HL-60/S4 (cell line): ENCODE measurements around the gene WFIKKN2.
"Not testable (repeated sequence)": the region's sequence is repeated elsewhere in the genome, so short reads cannot be mapped to it uniquely, and the experiment has no call there.

Source experiments
- in situ Hi-C: fragments of 300-500 bp; cut with MboI; formaldehyde crosslinking; loops from 2 replicates; pipeline ENCODE4 v1.14.3; 2022; ENCODE audit warnings: low sequenced_read_pairs

The WFIKKN2 gene

GRCh38 chr17:50868602-50869001 lies 33.2 kb downstream of the WFIKKN2 start:
- in situ Hi-C loops = no loop called here

GRCh38 chr17:50871364-50871763 lies 36.0 kb downstream of the WFIKKN2 start:
- in situ Hi-C loops = no loop called here

- in situ Hi-C loops = no loop called here
These were observed 36.5 kb downstream of the WFIKKN2 start for GRCh38 chr17:50871898-50872297.

- in situ Hi-C loops = no loop called here
These were observed 37.5 kb downstream of the WFIKKN2 start for GRCh38 chr17:50872710-50873424.

- in situ Hi-C loops = no loop called here
These were observed 39.7 kb downstream of the WFIKKN2 start for GRCh38 chr17:50875074-50875473.

GRCh38 chr17:50877042-50877441 lies 41.7 kb downstream of the WFIKKN2 start:
- in situ Hi-C loops = not testable (repeated sequence)

GRCh38 chr17:50877838-50878237 lies 42.5 kb downstream of the WFIKKN2 start:
- in situ Hi-C loops = no loop called here

GRCh38 chr17:50879086-50879485 lies 43.7 kb downstream of the WFIKKN2 start:
- in situ Hi-C loops = no loop called here

GRCh38 chr17:50881182-50881581 lies 45.8 kb downstream of the WFIKKN2 start:
- in situ Hi-C loops = no loop called here

- in situ Hi-C loops = no loop called here
These were observed 47.5 kb downstream of the WFIKKN2 start for GRCh38 chr17:50882851-50883250.

- in situ Hi-C loops = no loop called here
These were observed 48.6 kb downstream of the WFIKKN2 start for GRCh38 chr17:50883850-50884438.

- in situ Hi-C loops = no loop called here
These were observed 49.3 kb downstream of the WFIKKN2 start for GRCh38 chr17:50884439-50885311.

- in situ Hi-C loops = no loop called here
These were observed 52.4 kb downstream of the WFIKKN2 start for GRCh38 chr17:50887705-50888245.

- in situ Hi-C loops = no loop called here
These were observed 54.2 kb downstream of the WFIKKN2 start for GRCh38 chr17:50889528-50890118.

- in situ Hi-C loops = no loop called here
These were observed 55.5 kb downstream of the WFIKKN2 start for GRCh38 chr17:50890675-50891516.

- in situ Hi-C loops = no loop called here
These were observed 56.2 kb downstream of the WFIKKN2 start for GRCh38 chr17:50891577-50891989.
